Activated B cell treated with CpG ODN at 0.5 μM for 24 hours (primary cell): Measurements from ENCODE around the gene TMEM95. TPM values are rescaled to one million over a fixed set of nuclear protein-coding genes. Genes with fewer than 3 reads are reported as not detected.
"Not testable (repeated sequence)": the region's sequence is repeated elsewhere in the genome, so short reads cannot be mapped to it uniquely, and the experiment has no call there.

Source experiments
- ATAC-seq: fragments of 200-7000 bp; cut with Tn5 transposase; one replicate; pipeline ENCODE4 v1.10.0; 2021; ENCODE audit warnings: low read depth, mild to moderate bottlenecking, moderate library complexity
- CTCF ChIA-PET: fragments of 350-600 bp; sonication (Branson Sonifier 250); formaldehyde crosslinking; loops from one replicate; lab custom pipeline; 2021; ENCODE audit warnings: antibody characterized with exemption; lab: Charles Lee
- POLR2A ChIA-PET: fragments of 350-600 bp; sonication (Branson Sonifier 250); formaldehyde crosslinking; loops from one replicate; lab custom pipeline; 2021; ENCODE audit warnings: antibody characterized with exemption; lab: Charles Lee
- DNase-seq: peaks from one replicate; pipeline ENCODE4 v3.0.0; 2022
- H3K27ac Mint-ChIP-seq: one replicate; pipeline ENCODE4 v1.8.0; 2020; ENCODE audit warnings: mixed read lengths
- H3K27me3 Mint-ChIP-seq: one replicate; pipeline ENCODE4 v1.8.0; 2021; ENCODE audit warnings: mixed read lengths
- H3K36me3 Mint-ChIP-seq: one replicate; pipeline ENCODE4 v1.8.0; 2021; ENCODE audit warnings: low read depth, mixed read lengths
- H3K4me1 Mint-ChIP-seq: one replicate; pipeline ENCODE4 v1.8.0; 2021; ENCODE audit warnings: mixed read lengths
- H3K4me3 Mint-ChIP-seq: one replicate; pipeline ENCODE4 v1.8.0; 2020; ENCODE audit warnings: mild to moderate bottlenecking, mixed read lengths
- H3K9me3 Mint-ChIP-seq: one replicate; pipeline ENCODE4 v1.8.0; 2020; ENCODE audit warnings: mixed read lengths
- intact Hi-C: fragments of 100-400 bp; cut with micrococcal nuclease; formaldehyde crosslinking; loops from one replicate; pipeline ENCODE4 v1.15.1; 2024
- total RNA-seq: library from RNA; stranded (reverse); gene quantifications from 2 replicates; pipeline ENCODE4 v1.2.3, GENCODE V29; 2022
- TF ChIP-seq, protein P1 (sequence below): fragments of 200-600 bp; IDR thresholded peaks from one replicate; pipeline ENCODE4 v1.8.0; 2022; ENCODE audit warnings: antibody characterized with exemption, mild to moderate bottlenecking

Gene TMEM95
- total RNA-seq, 1 donor from 2014 or later = not detected

- H3K27me3 Mint-ChIP-seq = no peaks in the 10 kb centered on the region
- intact Hi-C loops = loop anchor here (1.0 to 2.0 kb wide), 11 partner anchors 8 to 359 kb away; partner anchors contain the start of genes EIF5A, ELP5, GPS2 and PHF23
These were observed 25.5 kb upstream of the TMEM95 start for GRCh38 chr17:7329374-7329996.

DNA sequence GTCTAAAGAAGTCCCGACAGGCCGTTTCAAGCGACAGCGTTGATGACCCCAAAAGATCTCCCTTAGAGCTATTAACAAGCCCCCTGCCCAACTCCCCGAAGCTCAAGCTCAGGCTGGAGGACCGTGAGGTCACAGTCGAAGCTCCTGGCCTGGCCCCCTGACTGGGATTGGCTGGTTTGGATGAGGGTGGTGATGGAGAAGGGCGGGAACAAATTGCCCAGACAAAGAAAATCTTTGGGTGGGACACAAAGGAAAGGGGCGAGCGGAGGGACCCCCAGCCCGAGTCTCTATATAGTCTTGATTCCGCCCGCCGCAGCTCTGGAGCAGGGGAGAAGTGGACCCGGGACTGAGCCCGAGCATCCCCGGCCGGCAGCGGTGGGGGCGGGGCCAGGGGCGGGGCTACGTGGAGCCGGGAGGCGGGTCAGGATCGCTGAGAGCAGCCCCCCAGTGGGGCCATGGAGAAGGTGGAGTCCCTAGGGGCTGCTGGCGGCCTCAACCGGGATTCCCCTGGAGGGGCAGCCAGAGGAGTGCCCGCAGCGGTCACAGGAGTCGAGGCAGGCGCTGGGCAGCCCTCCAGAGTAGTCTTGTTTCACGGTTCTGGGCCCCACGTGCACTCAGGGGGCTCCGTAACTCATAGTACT, 24.8 kb upstream of the TMEM95 start:
- DNase-seq = peak; percentile 75
- ChIA-PET CTCF (interaction anchor here (0.6 to 3.1 kb wide), 9 partner anchors 12 to 265 kb away, joined by 3 to 19 read pairs (median 3); partner anchors contain the start of genes GPS2 and SOX15), POLR2A (interaction anchor here (0.6 to 3.8 kb wide), 39 partner anchors 8 to 1940 kb away, joined by 3 to 62 read pairs (median 5); partner anchors contain the start of genes CD68, CTC1, CTDNEP1 and DVL2)
- Mint-ChIP-seq H3K36me3 (peaks cover 28% of the 10 kb centered on the region), H3K9me3 (no peaks in the 10 kb centered on the region), H3K27ac (peak overlapping the region; percentile 96), H3K27me3 (no peaks in the 10 kb centered on the region), H3K4me3 (peak overlapping the region; percentile 95), H3K4me1 (peaks cover 44% of the 10 kb centered on the region)
- TF ChIP-seq, protein P1, sequence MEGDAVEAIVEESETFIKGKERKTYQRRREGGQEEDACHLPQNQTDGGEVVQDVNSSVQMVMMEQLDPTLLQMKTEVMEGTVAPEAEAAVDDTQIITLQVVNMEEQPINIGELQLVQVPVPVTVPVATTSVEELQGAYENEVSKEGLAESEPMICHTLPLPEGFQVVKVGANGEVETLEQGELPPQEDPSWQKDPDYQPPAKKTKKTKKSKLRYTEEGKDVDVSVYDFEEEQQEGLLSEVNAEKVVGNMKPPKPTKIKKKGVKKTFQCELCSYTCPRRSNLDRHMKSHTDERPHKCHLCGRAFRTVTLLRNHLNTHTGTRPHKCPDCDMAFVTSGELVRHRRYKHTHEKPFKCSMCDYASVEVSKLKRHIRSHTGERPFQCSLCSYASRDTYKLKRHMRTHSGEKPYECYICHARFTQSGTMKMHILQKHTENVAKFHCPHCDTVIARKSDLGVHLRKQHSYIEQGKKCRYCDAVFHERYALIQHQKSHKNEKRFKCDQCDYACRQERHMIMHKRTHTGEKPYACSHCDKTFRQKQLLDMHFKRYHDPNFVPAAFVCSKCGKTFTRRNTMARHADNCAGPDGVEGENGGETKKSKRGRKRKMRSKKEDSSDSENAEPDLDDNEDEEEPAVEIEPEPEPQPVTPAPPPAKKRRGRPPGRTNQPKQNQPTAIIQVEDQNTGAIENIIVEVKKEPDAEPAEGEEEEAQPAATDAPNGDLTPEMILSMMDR = no peak
- intact Hi-C loops = loop anchor here (1.0 to 2.0 kb wide), 11 partner anchors 7 to 358 kb away; partner anchors contain the start of genes EIF5A, ELP5, GPS2 and PHF23
- peak; percentile 50 for ATAC-seq

More at GRCh38 chr17:7329374-7329996, 25.5 kb upstream of the TMEM95 start:
- Mint-ChIP-seq H3K4me1 (peaks cover 41% of the 10 kb centered on the region), H3K36me3 (peaks cover 33% of the 10 kb centered on the region), H3K27ac (peak overlapping the region; percentile 96), H3K4me3 (peak overlapping the region; percentile 95), H3K9me3 (no peaks in the 10 kb centered on the region)
- TF ChIP-seq, protein P1 = no peak
- CTCF ChIA-PET = interaction anchor here (0.6 to 3.1 kb wide), 8 partner anchors 11 to 266 kb away, joined by 3 to 19 read pairs (median 4); partner anchors contain the start of genes GPS2 and SOX15
- peak; percentile 74 for ATAC-seq
- peak; percentile 92 for DNase-seq
- POLR2A ChIA-PET = interaction anchor here (0.6 to 3.8 kb wide), 40 partner anchors 8 to 1939 kb away, joined by 3 to 62 read pairs (median 5); partner anchors contain the start of genes CD68, CTC1, CTDNEP1 and DVL2

DNA sequence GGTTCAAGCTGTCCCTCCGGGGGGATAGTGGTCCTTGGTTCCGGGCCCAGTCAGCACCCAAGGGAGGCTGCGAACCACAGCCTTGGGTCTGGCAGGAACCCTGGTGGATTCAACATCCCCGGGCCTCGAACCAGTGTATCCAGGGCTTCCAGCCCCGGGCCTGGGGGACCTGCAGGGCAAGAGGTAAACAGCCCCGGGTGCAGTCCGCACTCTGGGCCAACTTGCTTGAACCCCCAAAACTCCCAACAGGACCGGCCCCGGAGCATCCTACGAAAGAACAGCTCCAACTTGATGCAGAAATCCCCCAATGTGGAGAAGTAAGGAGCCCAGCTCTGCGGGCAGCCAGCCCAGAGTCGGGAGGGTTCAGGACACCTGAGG, 24.3 kb upstream of the TMEM95 start:
- no peak for DNase-seq
- intact Hi-C loops = no loop called here
- ChIA-PET POLR2A (interaction anchor here (1.3 to 3.8 kb wide), 8 partner anchors 14 to 295 kb away, joined by 3 to 62 read pairs (median 10); partner anchors contain the start of genes CD68, CTDNEP1, GPS2 and PHF23), CTCF (interaction anchor here (1.4 to 3.1 kb wide), 2 partner anchors 14 to 20 kb away, joined by 3 to 19 read pairs; no protein-coding TSS in a partner anchor)
- H3K9me3 Mint-ChIP-seq = no peaks in the 10 kb centered on the region
- peaks cover 50% of the 10 kb centered on the region for H3K4me1 Mint-ChIP-seq
- TF ChIP-seq, protein P1 = no peak
- no peaks in the 10 kb centered on the region for H3K27me3 Mint-ChIP-seq
- peak overlapping the region; percentile 95 for H3K4me3 Mint-ChIP-seq
- ATAC-seq = no peak
- peaks cover 23% of the 10 kb centered on the region for H3K36me3 Mint-ChIP-seq
- H3K27ac Mint-ChIP-seq = peak overlapping the region; percentile 96

DNA sequence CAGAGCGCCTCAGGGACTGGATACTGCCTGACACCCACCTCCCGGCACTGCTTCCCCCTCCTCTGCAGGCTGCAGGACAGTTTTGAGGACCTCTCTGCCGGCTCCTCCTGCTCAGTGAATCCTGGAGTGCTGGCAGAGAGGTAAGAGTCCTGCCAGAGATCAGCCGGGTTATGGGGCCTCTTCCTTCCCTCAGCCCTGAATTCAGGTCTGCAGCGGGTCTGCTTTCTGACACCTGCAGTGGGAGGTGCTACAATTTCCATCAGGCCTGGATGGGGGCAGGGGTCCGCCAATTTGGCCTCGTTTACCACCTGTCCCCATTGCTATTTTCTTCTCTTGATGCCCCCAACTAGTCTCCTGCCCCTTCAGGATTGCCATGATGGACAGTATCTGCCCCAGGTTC, 22.8 kb upstream of the TMEM95 start:
- no peak for ATAC-seq

GRCh38 chr17:7332600-7333069, 22.3 kb upstream of the TMEM95 start:
- H3K27me3 Mint-ChIP-seq, DNase-seq, ATAC-seq, CTCF ChIA-PET, intact Hi-C loops, H3K9me3 Mint-ChIP-seq: not testable (repeated sequence)
- H3K27ac Mint-ChIP-seq = peak overlapping the region; percentile 78
- H3K36me3 Mint-ChIP-seq = peaks cover 16% of the 10 kb centered on the region
- H3K4me1 Mint-ChIP-seq = peaks cover 65% of the 10 kb centered on the region
- peak overlapping the region; percentile 16 for H3K4me3 Mint-ChIP-seq
- POLR2A ChIA-PET = interaction anchor here (0.7 to 1.0 kb wide), 2 partner anchors 18 to 241 kb away, joined by 3 read pairs; no protein-coding TSS in a partner anchor

More for the DNA sequence above, 22.8 kb upstream of the TMEM95 start:
- POLR2A ChIA-PET = interaction anchor here (0.7 to 1.0 kb wide), 2 partner anchors 19 to 242 kb away, joined by 3 read pairs; no protein-coding TSS in a partner anchor
- H3K9me3 Mint-ChIP-seq = no peaks in the 10 kb centered on the region
- H3K36me3 Mint-ChIP-seq = peaks cover 14% of the 10 kb centered on the region
- intact Hi-C loops = no loop called here
- TF ChIP-seq, protein P1 = no peak
- CTCF ChIA-PET = no interaction called here
- peak overlapping the region; percentile 78 for H3K27ac Mint-ChIP-seq
- peak overlapping the region; percentile 16 for H3K4me3 Mint-ChIP-seq
- no peaks in the 10 kb centered on the region for H3K27me3 Mint-ChIP-seq
- peaks cover 60% of the 10 kb centered on the region for H3K4me1 Mint-ChIP-seq
- no peak for DNase-seq
